SK-MEL-5 (cell line): ENCODE data around the gene FOXS1. TPM values are rescaled to one million over a fixed set of nuclear protein-coding genes. Genes with fewer than 3 reads are reported as not detected.

ENCODE experiments used
- DNase-seq: peaks from one replicate; pipeline ENCODE4 v3.0.0-alpha.2; 2016; ENCODE audit warnings: low read depth, low spot score
- in situ Hi-C: cut with HindIII; loops from 2 replicates; pipeline ENCODE4 v1.10.0; 2016; ENCODE audit warnings: low sequenced_read_pairs, high pct_unique_total_duplicates, low pct_unique_long_range_greater_than_20kb
- polyA plus RNA-seq, 2 experiments: library from polyadenylated mRNA; depleted of rRNA; stranded (reverse); fragments of >200 nt; gene quantifications; 2 replicates each; pipeline ENCODE4 v1.2.3, GENCODE V29; 2015
- total RNA-seq: library from RNA; depleted of rRNA; stranded (reverse); fragments of >200 nt; shearing (Covaris generic); gene quantifications from 2 replicates; pipeline ENCODE4 v1.2.3, GENCODE V29; 2014; rRNA removed

Gene FOXS1
- not detected in 2 replicates for total RNA-seq
- not detected in 2 replicates for polyA plus RNA-seq (2015; cell fraction: cytosol; rRNA removed)
- not detected in 2 replicates for polyA plus RNA-seq (2015; cell fraction: nucleus; rRNA removed)

DNA sequence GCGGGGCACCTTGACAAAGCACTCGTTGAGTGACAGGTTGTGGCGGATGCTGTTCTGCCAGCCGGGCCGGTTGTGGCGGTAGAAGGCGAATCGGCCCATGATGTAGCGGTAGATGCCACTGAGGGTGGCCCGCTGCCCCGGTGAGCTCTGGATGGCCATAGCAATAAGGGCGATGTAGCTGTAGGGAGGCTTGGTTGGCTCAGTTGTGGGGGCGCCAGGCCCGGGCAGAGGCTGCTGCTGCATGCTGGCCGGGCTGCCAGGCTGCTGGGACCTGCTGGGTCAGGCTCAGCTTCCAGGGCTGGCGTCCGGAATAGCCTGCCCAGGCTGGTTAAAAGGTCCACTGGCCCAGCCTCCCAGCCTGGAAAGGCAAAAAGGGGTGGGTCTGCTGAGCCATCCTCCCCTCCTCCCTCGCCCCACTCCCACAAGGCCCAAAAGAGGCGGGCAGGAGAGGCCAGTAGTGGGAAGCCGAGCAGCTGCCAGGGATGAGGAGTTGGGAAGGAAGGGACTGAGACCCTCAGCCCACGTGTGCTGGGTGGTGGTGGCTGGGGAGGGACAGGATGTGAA, at the start of gene FOXS1:
Gene FOXS1, minus strand, starts transcription at position 305 of the 564 bp plus-strand sequence. Its CDS starts 62 bp downstream, at position 243.
- no peak for DNase-seq
- in situ Hi-C loops = no loop called here

GRCh38 chr20:31890646-31891045, 45.2 kb upstream of the FOXS1 start:
- in situ Hi-C loops = no loop called here

GRCh38 chr20:31883829-31884228, 38.4 kb upstream of the FOXS1 start:
- DNase-seq = no peak
- in situ Hi-C loops = no loop called here

More at GRCh38 chr20:31890646-31891045, 45.2 kb upstream of the FOXS1 start:
- no peak for DNase-seq

GRCh38 chr20:31881945-31882344, 36.5 kb upstream of the FOXS1 start:
- no peak for DNase-seq
- in situ Hi-C loops = no loop called here

DNA sequence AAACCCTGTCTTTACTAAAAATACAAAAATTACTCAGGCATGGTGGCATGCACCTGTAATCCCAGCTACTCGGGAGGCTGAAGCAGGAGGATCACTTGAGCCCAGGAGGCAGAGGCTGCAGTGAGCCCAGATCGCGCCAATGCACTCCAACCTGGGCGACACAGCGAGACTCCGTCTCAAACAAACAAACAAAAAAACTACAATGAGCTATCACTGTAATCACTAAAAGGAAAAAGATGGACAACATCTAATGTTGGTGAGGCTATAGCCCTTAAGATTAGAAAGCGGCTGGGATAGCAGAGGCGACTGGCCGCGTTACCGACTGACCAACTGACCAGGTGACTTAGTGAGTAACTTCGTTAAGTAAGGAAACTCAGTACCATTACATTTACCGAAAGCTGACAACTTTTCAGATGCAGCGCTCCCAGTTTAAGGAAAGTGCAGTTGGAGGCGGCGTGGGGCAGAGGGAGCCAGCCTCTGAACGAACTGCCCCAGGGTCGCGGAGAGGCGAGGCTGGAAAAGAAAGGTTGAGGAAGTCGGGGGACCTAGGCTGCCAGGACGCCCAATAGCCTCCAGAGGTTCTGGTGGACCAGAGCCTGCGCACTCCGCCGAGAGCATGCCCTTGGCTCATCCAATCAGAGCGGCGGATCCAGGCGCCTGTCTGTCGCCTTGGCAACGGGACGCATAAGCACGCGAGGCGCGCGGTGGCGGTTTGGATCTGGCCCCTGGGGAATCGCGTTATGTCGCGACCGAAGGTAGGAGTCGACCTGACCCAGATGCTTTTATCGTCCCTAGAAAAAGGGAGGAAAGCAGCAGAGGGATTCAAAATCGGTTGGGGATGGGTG, 34.0 kb upstream of the FOXS1 start:
- in situ Hi-C loops = no loop called here

GRCh38 chr20:31877684-31878083, 32.3 kb upstream of the FOXS1 start:
- in situ Hi-C loops = no loop called here
- no peak for DNase-seq

More for the DNA sequence above, 34.0 kb upstream of the FOXS1 start:
- DNase-seq = peak; percentile 98

DNA sequence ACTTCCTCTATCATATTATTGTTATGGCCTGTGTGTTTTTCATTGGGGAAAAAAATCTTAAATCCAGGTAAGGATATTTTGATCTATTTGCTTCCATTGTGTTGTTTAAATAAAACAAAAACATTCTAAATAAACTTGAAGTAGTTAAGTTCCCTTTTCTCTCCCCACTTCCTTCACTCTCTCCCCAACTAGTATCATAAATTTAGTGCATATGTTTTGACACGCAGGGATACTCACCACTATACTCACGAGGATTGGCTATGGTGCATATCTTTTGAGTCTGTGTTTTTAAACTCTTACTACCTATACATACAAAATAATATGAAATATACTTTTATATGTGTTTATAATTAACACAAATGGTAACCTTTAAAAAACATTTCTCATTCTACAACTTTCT, 30.3 kb upstream of the FOXS1 start:
- DNase-seq = no peak
- in situ Hi-C loops = no loop called here

DNA sequence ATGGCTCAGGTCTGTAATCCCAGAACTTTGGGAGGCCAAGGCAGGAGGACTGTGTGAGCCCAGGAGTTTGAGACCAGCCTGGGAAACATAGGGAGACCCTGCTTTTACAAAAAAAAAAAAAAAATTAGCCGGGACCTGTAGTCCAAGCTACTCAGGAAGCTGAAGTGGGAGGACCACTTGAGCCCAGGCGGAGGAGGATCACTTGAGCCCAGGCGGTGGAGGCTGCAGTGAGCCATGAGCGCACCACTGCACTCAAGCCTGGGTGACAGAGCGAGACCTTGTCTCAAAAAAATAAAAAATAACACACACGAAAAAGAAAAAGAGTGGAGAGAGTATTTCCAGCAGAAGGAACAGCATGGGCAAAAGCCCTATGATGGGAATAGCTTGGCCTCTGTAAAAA, 27.0 kb upstream of the FOXS1 start:
- in situ Hi-C loops = no loop called here
- no peak for DNase-seq

DNA sequence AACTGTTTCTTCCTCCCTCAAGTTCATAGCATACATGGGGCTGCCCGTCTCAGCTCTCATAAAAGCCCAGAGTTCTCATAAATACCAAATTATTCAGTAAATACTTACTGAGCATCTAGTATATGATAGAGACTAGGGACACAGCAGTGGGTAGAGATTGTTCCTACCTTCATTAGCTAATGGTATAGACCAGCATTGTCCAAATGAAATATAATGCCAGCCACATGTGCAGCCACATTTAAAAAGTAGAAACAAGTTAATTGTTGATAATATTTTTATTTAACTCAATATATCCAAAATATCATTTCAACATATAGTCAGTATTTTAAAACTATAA, 26.2 kb upstream of the FOXS1 start:
- in situ Hi-C loops = no loop called here
- DNase-seq = no peak

DNA sequence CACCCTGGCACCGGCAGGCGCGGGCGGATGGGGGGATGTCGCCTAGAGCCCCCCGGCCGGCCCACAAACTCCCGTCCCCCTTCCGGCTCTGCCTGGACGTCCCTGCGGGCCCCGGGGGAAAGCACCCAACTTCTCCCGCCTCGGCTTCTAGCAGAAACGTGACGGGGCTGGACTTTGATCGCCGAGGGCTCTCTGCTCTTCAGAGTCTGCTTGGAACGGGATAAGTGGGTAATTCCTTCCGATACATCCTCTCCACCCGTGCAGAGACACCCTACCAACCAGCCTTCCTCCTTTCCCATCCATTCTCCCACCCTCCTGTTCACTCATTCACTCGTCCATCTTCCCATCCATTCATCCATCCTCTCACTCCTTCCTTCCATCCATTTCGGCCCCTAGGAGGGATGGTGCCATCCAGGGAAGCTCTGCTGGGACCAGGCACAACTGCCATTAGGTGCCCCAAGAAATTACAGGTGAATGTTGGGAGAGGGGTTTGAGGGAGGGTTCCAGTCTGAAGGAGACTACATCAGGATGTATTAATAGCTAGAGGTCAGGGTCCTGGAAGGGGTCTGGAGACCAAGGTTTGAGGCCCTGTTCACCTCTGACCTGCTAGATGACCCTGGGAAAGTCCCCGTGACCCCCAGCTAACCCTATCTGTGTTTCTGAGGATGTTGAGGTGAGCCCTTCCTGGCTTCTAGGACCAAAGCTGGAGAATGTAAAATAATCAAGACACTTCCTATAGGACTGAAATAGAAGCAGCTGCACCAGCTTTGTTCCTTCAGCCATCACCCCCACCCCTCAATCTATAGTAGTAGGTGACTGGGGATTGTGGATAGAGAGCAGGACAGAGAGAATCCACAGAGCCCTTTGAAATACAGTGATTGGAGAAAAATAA, 25.6 kb upstream of the FOXS1 start:
- DNase-seq = no peak
- in situ Hi-C loops = no loop called here

GRCh38 chr20:31869942-31870725, 24.7 kb upstream of the FOXS1 start, which contains the start of the genes DUSP15 and TTLL9:
TSS of gene DUSP15 (minus strand) at chr20:31870527. CDS start at chr20:31870337, 190 bp downstream.
TSS of gene TTLL9 (plus strand) at chr20:31870634. CDS start at chr20:31871127, 493 bp downstream.
- peak; percentile 44 for DNase-seq

DNA sequence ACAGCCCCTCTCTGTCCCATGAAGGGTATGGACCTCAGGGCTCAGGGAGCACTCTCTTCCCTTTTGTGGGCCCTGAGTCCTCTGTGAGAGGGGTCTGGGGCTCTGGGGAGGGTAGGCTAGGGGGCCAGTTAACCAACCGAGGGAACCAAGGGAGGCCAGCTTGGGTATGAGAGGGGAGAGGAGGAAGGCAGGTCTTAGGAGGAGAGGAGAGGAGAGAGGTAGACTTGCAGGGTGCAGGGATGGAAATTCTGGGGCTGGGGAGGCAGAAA, 24.2 kb upstream of the FOXS1 start:
- DNase-seq = no peak
- in situ Hi-C loops = no loop called here

More at GRCh38 chr20:31869942-31870725, 24.7 kb upstream of the FOXS1 start, which contains the start of the genes DUSP15 and TTLL9:
- in situ Hi-C loops = no loop called here

- no peak for DNase-seq
- in situ Hi-C loops = no loop called here
Measured at GRCh38 chr20:31868853-31869672, 23.7 kb upstream of the FOXS1 start.

GRCh38 chr20:31866221-31866620, 20.8 kb upstream of the FOXS1 start:
- DNase-seq = no peak
- in situ Hi-C loops = no loop called here

- no peak for DNase-seq
- in situ Hi-C loops = no loop called here
Measured at GRCh38 chr20:31864521-31865400, 19.4 kb upstream of the FOXS1 start.
